KOPT-K1 (cell line): ENCODE results near the gene TBX21.

Experiments used
- H3K27ac ChIP-seq: fragments of 200-600 bp; sonication (generic); 2 replicates; pipeline ENCODE4 v1.5.1; 2016; ENCODE audit warnings: antibody characterized with exemption, mild to moderate bottlenecking, low read depth, low read length; ENCODE audit not compliant: poor library complexity, severe bottlenecking
- H3K36me3 ChIP-seq: fragments of 200-600 bp; sonication (generic); 2 replicates; pipeline ENCODE4 v1.5.1; 2017; ENCODE audit warnings: antibody characterized with exemption, mild to moderate bottlenecking, low read length, moderate library complexity; ENCODE audit not compliant: insufficient read depth
- H3K9me3 ChIP-seq: fragments of 200-600 bp; sonication (generic); 2 replicates; pipeline ENCODE4 v1.5.1; 2017; ENCODE audit warnings: antibody characterized with exemption, low read length, mild to moderate bottlenecking; ENCODE audit not compliant: insufficient read depth, poor library complexity, severe bottlenecking

Gene TBX21

GRCh38 chr17:47694581-47695428 lies 38.2 kb upstream of the TBX21 start:
- no peaks in the 10 kb centered on the region for H3K9me3 ChIP-seq
- no peaks in the 10 kb centered on the region for H3K36me3 ChIP-seq
- no peak overlapping the region for H3K27ac ChIP-seq

- Histone ChIP-seq H3K36me3 (no peaks in the 10 kb centered on the region), H3K9me3 (no peaks in the 10 kb centered on the region), H3K27ac (no peak overlapping the region)
Measured at GRCh38 chr17:47695429-47696376, 37.3 kb upstream of the TBX21 start.

- H3K9me3 ChIP-seq, result no peaks in the 10 kb centered on the region
- H3K36me3 ChIP-seq, result no peaks in the 10 kb centered on the region
- H3K27ac ChIP-seq, result no peak overlapping the region
Measured at GRCh38 chr17:47696717-47697642, 36.1 kb upstream of the TBX21 start.

DNA sequence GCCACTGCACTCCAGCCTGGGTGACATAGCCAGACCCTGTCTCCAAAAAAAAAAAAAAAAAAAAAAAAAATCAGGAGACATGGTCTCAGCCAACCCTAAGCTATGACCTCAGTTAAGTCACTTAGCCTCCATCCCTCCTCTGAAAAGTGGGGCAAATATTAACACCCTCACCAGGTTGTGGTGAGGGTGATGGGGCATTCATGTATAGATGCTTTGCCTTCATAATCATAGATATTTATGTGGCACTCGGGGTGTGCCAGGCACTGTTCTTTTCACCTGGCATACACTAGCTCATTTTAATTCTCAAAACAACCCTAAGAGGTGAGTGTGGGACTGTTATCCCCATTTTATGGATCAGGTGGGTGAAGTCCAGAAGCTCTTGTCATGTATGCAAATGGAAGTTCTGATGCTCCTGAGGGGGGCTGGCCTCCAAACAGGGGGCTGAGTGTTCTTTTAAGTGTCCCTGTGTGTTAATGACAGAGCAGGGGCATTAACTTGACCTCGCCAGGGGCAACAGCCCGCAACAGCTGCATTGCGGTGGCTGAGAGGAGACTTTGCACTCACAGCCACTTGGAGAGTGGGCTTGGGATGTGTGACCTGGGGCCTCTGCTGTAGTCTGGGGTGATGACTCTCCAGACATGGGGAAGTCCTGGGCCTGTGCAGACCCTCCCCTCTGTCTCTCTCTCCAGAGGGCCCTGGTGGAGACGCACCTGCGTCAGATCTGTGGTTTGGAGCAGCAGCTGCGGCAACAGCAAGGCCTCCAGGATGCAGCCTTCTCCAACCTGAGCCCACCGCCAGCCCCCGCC lies 34.9 kb upstream of the TBX21 start:
- Histone ChIP-seq H3K9me3 (no peaks in the 10 kb centered on the region), H3K36me3 (no peaks in the 10 kb centered on the region), H3K27ac (no peak overlapping the region)

DNA sequence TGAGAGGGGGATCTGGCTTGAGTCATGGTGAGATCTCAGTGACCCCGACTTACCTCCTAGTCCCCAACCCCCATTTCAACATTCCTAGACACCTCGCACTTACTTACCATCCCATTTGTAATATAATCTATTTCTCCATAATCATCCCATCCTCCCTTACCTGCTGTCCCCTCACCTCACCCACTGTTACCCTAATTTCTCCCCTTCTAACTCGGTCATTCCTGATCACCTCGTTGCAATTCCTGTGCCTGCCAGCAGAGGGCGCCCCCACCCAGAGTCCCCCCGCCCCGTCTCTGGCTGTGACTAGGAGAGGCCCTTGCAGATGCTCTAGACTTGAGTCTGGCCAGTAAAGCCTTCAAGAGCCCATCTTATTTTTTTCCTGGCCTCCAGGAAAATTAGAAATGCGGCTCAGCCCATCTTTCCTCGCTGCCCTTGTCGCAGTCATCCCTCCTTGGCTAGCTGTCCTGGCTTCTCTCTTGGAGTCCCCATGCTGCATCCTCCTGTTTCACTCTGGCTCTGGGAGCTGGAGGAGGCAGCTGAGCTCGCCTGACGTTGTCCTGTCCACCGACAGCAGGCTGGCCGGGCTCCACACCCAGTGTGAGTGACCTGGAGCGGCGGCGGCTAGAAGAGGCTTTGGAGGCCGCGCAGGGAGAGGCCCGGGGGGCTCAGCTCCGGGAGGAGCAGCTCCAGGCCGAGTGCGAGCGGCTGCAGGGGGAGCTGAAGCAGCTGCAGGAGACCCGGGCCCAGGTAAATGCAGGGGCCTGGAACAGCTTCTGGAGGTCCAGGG lies 34.1 kb upstream of the TBX21 start:
- H3K9me3 ChIP-seq, result no peaks in the 10 kb centered on the region
- no peaks in the 10 kb centered on the region for H3K36me3 ChIP-seq
- no peak overlapping the region for H3K27ac ChIP-seq

DNA sequence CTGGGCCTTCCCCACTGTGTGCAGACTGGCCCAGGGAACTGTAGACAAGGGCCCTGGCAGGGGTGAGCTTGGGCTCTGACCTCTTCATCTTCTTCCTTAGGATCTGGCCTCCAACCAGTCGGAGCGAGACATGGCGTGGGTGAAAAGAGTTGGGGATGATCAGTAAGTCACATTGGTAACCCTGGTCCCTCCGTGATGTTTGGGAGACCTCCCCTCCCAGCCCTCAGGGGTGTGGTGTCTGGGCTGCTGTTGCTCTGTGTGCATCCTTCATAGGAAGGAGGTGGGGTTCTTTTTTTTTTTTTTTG lies 33.5 kb upstream of the TBX21 start:
- no peak overlapping the region for H3K27ac ChIP-seq
- no peaks in the 10 kb centered on the region for H3K9me3 ChIP-seq
- no peaks in the 10 kb centered on the region for H3K36me3 ChIP-seq

- H3K36me3 ChIP-seq, result no peaks in the 10 kb centered on the region
- H3K9me3 ChIP-seq, result no peaks in the 10 kb centered on the region
- no peak overlapping the region for H3K27ac ChIP-seq
Measured at GRCh38 chr17:47700471-47701449, 32.3 kb upstream of the TBX21 start.

DNA sequence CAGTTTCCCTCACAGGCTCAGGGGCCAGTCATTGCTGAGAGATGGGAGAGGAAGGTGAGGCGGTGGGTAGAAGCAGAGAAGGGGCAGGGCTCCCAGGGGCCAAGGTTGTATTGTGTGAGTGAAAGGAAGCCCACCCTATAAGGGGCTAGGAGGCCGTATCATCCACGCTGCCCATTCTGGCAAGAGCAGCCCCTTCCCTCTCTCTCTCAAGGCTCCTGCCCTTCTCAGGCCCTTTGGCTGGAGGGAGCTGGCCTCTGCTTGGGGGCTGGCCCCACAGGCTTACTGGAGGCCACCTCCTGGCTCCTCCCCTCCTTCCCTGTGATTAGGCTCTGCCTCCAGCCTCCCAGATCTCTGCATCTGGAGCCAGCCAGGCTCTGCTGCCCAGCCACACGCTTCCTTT lies 31.4 kb upstream of the TBX21 start:
- Histone ChIP-seq H3K36me3 (no peaks in the 10 kb centered on the region), H3K27ac (no peak overlapping the region), H3K9me3 (no peaks in the 10 kb centered on the region)

- Histone ChIP-seq H3K36me3 (no peaks in the 10 kb centered on the region), H3K27ac (no peak overlapping the region), H3K9me3 (no peaks in the 10 kb centered on the region)
Measured at GRCh38 chr17:47702391-47702995, 30.5 kb upstream of the TBX21 start.

GRCh38 chr17:47703191-47703591 lies 29.8 kb upstream of the TBX21 start:
- Histone ChIP-seq H3K9me3 (no peaks in the 10 kb centered on the region), H3K27ac (no peak overlapping the region), H3K36me3 (no peaks in the 10 kb centered on the region)

- Histone ChIP-seq H3K9me3 (no peaks in the 10 kb centered on the region), H3K36me3 (no peaks in the 10 kb centered on the region), H3K27ac (no peak overlapping the region)
Measured at GRCh38 chr17:47703671-47704070, 29.4 kb upstream of the TBX21 start.

- no peak overlapping the region for H3K27ac ChIP-seq
- no peaks in the 10 kb centered on the region for H3K36me3 ChIP-seq
- H3K9me3 ChIP-seq, result no peaks in the 10 kb centered on the region
Measured at GRCh38 chr17:47704116-47704515, 28.9 kb upstream of the TBX21 start.
